HepG2 (cell line): ENCODE data around the gene BPIFB6. TPM values are rescaled to one million over a fixed set of nuclear protein-coding genes. Genes with fewer than 3 reads are reported as not detected.

ENCODE experiments used
- ATAC-seq: fragments of 200-7000 bp; cut with Tn5 transposase; 3 replicates; pipeline ENCODE4 v1.9.1; 2020; ENCODE audit warnings: mild to moderate bottlenecking, moderate library complexity
- BruUV-seq: library from RNA; stranded (reverse); fragments of 400-500 nt; replicated peaks from 2 replicates; lab custom pipeline; 2021; lab: Mats Ljungman, UMichigan
- CTCF ChIA-PET: fragments of 300-600 bp; formaldehyde crosslinking; extraction: SDS; loops from one replicate; lab custom pipeline; 2021; ENCODE audit warnings: low total read pairs, inconsistent platforms, low intra/inter-chr PET ratio; lab: Yijun Ruan, JAX
- POLR2A ChIA-PET: fragments of 350-600 bp; sonication (Branson Sonifier 250); formaldehyde crosslinking; loops from one replicate; lab custom pipeline; 2020; ENCODE audit warnings: antibody characterized with exemption, inconsistent platforms; lab: Yijun Ruan, JAX
- DNase-seq: peaks from one replicate; pipeline ENCODE4 v3.0.0-alpha.2; 2015; ENCODE audit warnings: low spot score
- FAIRE-seq: peaks from 3 replicates; lab custom pipeline; 2011; peaks lifted over from hg19 to GRCh38; lab: Jason Lieb, UNC
- H2AFZ ChIP-seq: one replicate; pipeline ENCODE4 v1.6.1; 2011; ENCODE audit warnings: low read length, inconsistent platforms
- H3K27ac ChIP-seq: fragments of 300-600 bp; 3 replicates; pipeline ENCODE4 v1.8.0; 2011; ENCODE audit warnings: mixed run types, mild to moderate bottlenecking, mixed read lengths, low read length, inconsistent platforms; ENCODE audit not compliant: insufficient read depth; ENCODE audit errors: extremely low read length
- H3K27me3 ChIP-seq, 2 experiments: fragments of 200-600 bp in 1 of 2; 2 replicates in 1 of 2; 3 replicates in 1 of 2; pipeline versions ENCODE4 v1.6.0 to v1.8.0; 2011; ENCODE audit warnings: low read length in 2 of 2, mild to moderate bottlenecking in 2 of 2, moderate library complexity in 2 of 2, inconsistent platforms in 1 of 2; ENCODE audit not compliant: insufficient read depth in 2 of 2, control insufficient read depth in 1 of 2
- H3K36me3 ChIP-seq, 2 experiments: fragments of 200-600 bp in 1 of 2; replicated peaks in 1 of 2; 2 replicates in 1 of 2; 3 replicates in 1 of 2; pipeline versions ENCODE4 v1.5.1 to v1.8.0; 2011; ENCODE audit warnings: low read length in 2 of 2, inconsistent platforms in 1 of 2; ENCODE audit not compliant: insufficient read depth in 2 of 2, control insufficient read depth in 1 of 2
- H3K4me1 ChIP-seq: 2 replicates; pipeline ENCODE4 v1.5.1; 2012; ENCODE audit warnings: low read length, inconsistent platforms; ENCODE audit not compliant: insufficient read depth
- H3K4me2 ChIP-seq: 2 replicates; pipeline ENCODE4 v1.6.0; 2011; ENCODE audit warnings: low read depth, low read length, inconsistent platforms
- H3K4me3 ChIP-seq, 3 experiments: fragments of 200-600 bp in 1 of 3; sonication (generic), shearing (Covaris generic) in 1 of 3; replicated peaks in 1 of 3; 2 replicates each; pipeline ENCODE4 v1.5.1; 2011 to 2016; ENCODE audit warnings: low read length in 3 of 3, inconsistent platforms in 2 of 3, low read depth in 2 of 3, mild to moderate bottlenecking in 2 of 3, control low read depth in 1 of 3, mixed read lengths in 1 of 3; ENCODE audit not compliant: insufficient read depth in 1 of 3
- H3K79me2 ChIP-seq: one replicate; pipeline ENCODE4 v1.6.1; 2011; ENCODE audit warnings: low read length, inconsistent platforms; ENCODE audit not compliant: insufficient read depth
- H3K9ac ChIP-seq: 2 replicates; pipeline ENCODE4 v1.6.0; 2011; ENCODE audit warnings: mild to moderate bottlenecking, low read depth, low read length, inconsistent platforms; ENCODE audit not compliant: insufficient read depth
- H3K9me3 ChIP-seq: 2 replicates; pipeline ENCODE4 v1.5.1; 2012; ENCODE audit warnings: mild to moderate bottlenecking, low read length
- H4K20me1 ChIP-seq: 2 replicates; pipeline ENCODE4 v1.6.0; 2011; ENCODE audit warnings: inconsistent platforms, mild to moderate bottlenecking, low read length, moderate library complexity; ENCODE audit not compliant: insufficient read depth
- ATF4 ChIP-seq, 2 experiments: fragments of 450-650 bp in 1 of 2; sonication (generic) in 1 of 2; formaldehyde crosslinking; IDR thresholded peaks; 2 replicates each; pipeline versions ENCODE4 v1.5.0 to v1.8.0; 2020 to 2022; ENCODE audit warnings: mild to moderate bottlenecking in 1 of 2, missing genetic modification reagents in 1 of 2
- FIP1L1 ChIP-seq: fragments of 200-400 bp; formaldehyde crosslinking; IDR thresholded peaks from 2 replicates; pipeline ENCODE4 v1.6.1; 2018; ENCODE audit warnings: low read depth, mild to moderate bottlenecking, low read length, moderate library complexity, borderline replicate concordance; ENCODE audit not compliant: insufficient read depth
- FOXK1 ChIP-seq: sonication (generic); formaldehyde crosslinking; IDR thresholded peaks from 2 replicates; pipeline ENCODE4 v1.4.0; 2020; ENCODE audit warnings: low read depth, missing genetic modification reagents, borderline replicate concordance
- HNF4A ChIP-seq: sonication (generic); formaldehyde crosslinking; IDR thresholded peaks from 2 replicates; pipeline ENCODE4 v1.4.0; 2020; ENCODE audit warnings: missing genetic modification reagents
- JUND ChIP-seq: sonication (generic); formaldehyde crosslinking; IDR thresholded peaks from 2 replicates; pipeline ENCODE4 v1.8.0; 2022; ENCODE audit warnings: mild to moderate bottlenecking, missing genetic modification reagents
- KLF12 ChIP-seq: sonication (generic); formaldehyde crosslinking; IDR thresholded peaks from 2 replicates; pipeline ENCODE4 v1.4.0; 2020; ENCODE audit warnings: missing genetic modification reagents, borderline replicate concordance
- MXI1 ChIP-seq: IDR thresholded peaks from 3 replicates; pipeline ENCODE4 v1.6.1; 2012; ENCODE audit warnings: low read depth, low read length, inconsistent platforms, borderline replicate concordance
- ONECUT2 ChIP-seq: sonication (generic); formaldehyde crosslinking; IDR thresholded peaks from 2 replicates; pipeline ENCODE4 v1.4.0; 2020; ENCODE audit warnings: missing genetic modification reagents
- RARG ChIP-seq: sonication (generic); formaldehyde crosslinking; IDR thresholded peaks from 2 replicates; pipeline ENCODE4 v1.4.0; 2020; ENCODE audit warnings: low read depth, mild to moderate bottlenecking, missing genetic modification reagents
- ZBTB44 ChIP-seq: sonication (generic); formaldehyde crosslinking; IDR thresholded peaks from 2 replicates; pipeline ENCODE4 v1.4.0; 2020; ENCODE audit warnings: missing genetic modification reagents
- ZMAT5 ChIP-seq: sonication (generic); formaldehyde crosslinking; IDR thresholded peaks from 2 replicates; pipeline ENCODE4 v1.5.0; 2020; ENCODE audit warnings: mild to moderate bottlenecking, low read depth, missing genetic modification reagents, borderline replicate concordance
- ZMYM2 ChIP-seq: sonication (generic); formaldehyde crosslinking; IDR thresholded peaks from 2 replicates; pipeline ENCODE4 v1.8.0; 2022; ENCODE audit warnings: mild to moderate bottlenecking, missing genetic modification reagents
- ZMYM3 ChIP-seq: sonication (generic); formaldehyde crosslinking; IDR thresholded peaks from 2 replicates; pipeline ENCODE4 v1.5.1; 2020; ENCODE audit warnings: mild to moderate bottlenecking, missing genetic modification reagents
- ZNF124 ChIP-seq: sonication (generic); formaldehyde crosslinking; IDR thresholded peaks from 2 replicates; pipeline ENCODE4 v1.4.0; 2020; ENCODE audit warnings: missing genetic modification reagents
- ZNF18 ChIP-seq: sonication (generic); formaldehyde crosslinking; IDR thresholded peaks from 2 replicates; pipeline ENCODE4 v1.8.0; 2022; ENCODE audit warnings: mild to moderate bottlenecking, missing genetic modification reagents; ENCODE audit not compliant: insufficient replicate concordance
- ZNF280D ChIP-seq: sonication (generic); formaldehyde crosslinking; IDR thresholded peaks from 2 replicates; pipeline ENCODE4 v1.5.1; 2020; ENCODE audit warnings: mild to moderate bottlenecking, missing genetic modification reagents
- ZNF768 ChIP-seq: sonication (generic); formaldehyde crosslinking; IDR thresholded peaks from 2 replicates; pipeline ENCODE4 v1.4.0; 2020; ENCODE audit warnings: missing genetic modification reagents
- WGBS: methylation state at CpG from one replicate; pipeline ENCODE4 v1.1.6; 2017; ENCODE audit warnings: low lambda C conversion rate; 5-methylcytosine and 5-hydroxymethylcytosine counted together
- in situ Hi-C: cut with HindIII; loops from 2 replicates; pipeline ENCODE4 v1.10.0; 2017; ENCODE audit warnings: low pct_unique_long_range_greater_than_20kb; ENCODE audit not compliant: extremely low pct_ligation_motif_present
- intact Hi-C: fragments of 100-400 bp; cut with micrococcal nuclease; formaldehyde crosslinking; loops from one replicate; pipeline ENCODE4 v1.10.0; 2022; ENCODE audit not compliant: unreplicated experiment
- polyA plus RNA-seq, 8 experiments: library from polyadenylated mRNA; depleted of rRNA in 3 of 8; stranded (reverse) in 7 of 8; unstranded in 1 of 8; fragments of >200 nt; fragmentation: Illumina TruSeq in 4 of 8; extraction: Trizol in 4 of 8; gene quantifications; 2 replicates each; pipeline versions ENCODE4 v1.2.1 to v1.2.3, GENCODE V29; 2011 to 2016; ENCODE audit warnings: low read depth in 4 of 8, missing spikeins in 1 of 8, mixed read lengths in 1 of 8; ENCODE audit not compliant: insufficient read depth in 1 of 8
- total RNA-seq, 5 experiments: library from RNA; depleted of rRNA; stranded (reverse); fragments of >200 nt; fragmentation: Illumina TruSeq; extraction: Trizol; gene quantifications; 2 replicates each; pipeline ENCODE4 v1.2.3, GENCODE V29; 2016; ENCODE audit warnings: low read depth in 1 of 5

The BPIFB6 gene
- total and polyA plus RNA-seq, 2 of the 13 experiments (the other 11 are each of a cell fraction or from before 2014, with no cell fraction given) = 0.13 to 1.7 TPM

GRCh38 chr20:33034901-33035492 is 3.5 kb downstream of the BPIFB6 start:
- POLR2A ChIA-PET = no interaction called here
- Histone ChIP-seq H3K4me2 (peak overlapping the region; percentile 13; the same call in 1 of the 2 replicates), H3K9me3 (no peaks in the 10 kb centered on the region), H3K9ac (no peak overlapping the region), H3K27me3 (peaks cover 1 to 12% of the 10 kb centered on the region in 2 experiments; a peak in 2 of 5 replicates), H3K36me3 (no peaks in the 10 kb centered on the region), H2AFZ (no peak overlapping the region), H3K79me2 (no peaks in the 10 kb centered on the region), H3K4me1 (peaks cover 17% of the 10 kb centered on the region), H3K4me3 (no peak overlapping the region), H3K27ac (no peak overlapping the region), H4K20me1 (no peaks in the 10 kb centered on the region)
- FAIRE-seq (no peak), DNase-seq (no peak), ATAC-seq (no peak)
- 10% methylated on average over 6 of the region's 6 CpGs for WGBS
- no TSS peak for BruUV-seq
- intact Hi-C loops = no loop called here
- CTCF ChIA-PET = no interaction called here
- in situ Hi-C loops = no loop called here
- TF ChIP-seq FOXK1 (CRISPR knock-in tag) (no peak), ZNF280D (no peak), ZNF768 (CRISPR knock-in tag) (peak; percentile 91), ZBTB44 (CRISPR knock-in tag) (no peak), RARG (CRISPR knock-in tag) (no peak), FIP1L1 (no peak), ZNF18 (no peak), ZNF124 (no peak), KLF12 (CRISPR knock-in tag) (no peak), ZMYM2 (no peak), ZMYM3 (CRISPR knock-in tag) (peak; percentile 75), ZMAT5 (CRISPR knock-in tag) (no peak), HNF4A (CRISPR knock-in tag) (0 out of 2 replicates have a peak, but pooled peaks have one; percentile 31), MXI1 (no peak), ATF4 (CRISPR knock-in tag; IDR thresholded peaks at IDR 0.05) (no peak), ONECUT2 (CRISPR knock-in tag) (no peak), JUND (no peak)
